ENCODE measurements around the gene MED13L. TPM values are rescaled to one million over a fixed set of nuclear protein-coding genes. Genes with fewer than 3 reads are reported as not detected.

Gene MED13L
- total RNA-seq, 1 experiment from 2014 or later = 80.5 TPM

DNA sequence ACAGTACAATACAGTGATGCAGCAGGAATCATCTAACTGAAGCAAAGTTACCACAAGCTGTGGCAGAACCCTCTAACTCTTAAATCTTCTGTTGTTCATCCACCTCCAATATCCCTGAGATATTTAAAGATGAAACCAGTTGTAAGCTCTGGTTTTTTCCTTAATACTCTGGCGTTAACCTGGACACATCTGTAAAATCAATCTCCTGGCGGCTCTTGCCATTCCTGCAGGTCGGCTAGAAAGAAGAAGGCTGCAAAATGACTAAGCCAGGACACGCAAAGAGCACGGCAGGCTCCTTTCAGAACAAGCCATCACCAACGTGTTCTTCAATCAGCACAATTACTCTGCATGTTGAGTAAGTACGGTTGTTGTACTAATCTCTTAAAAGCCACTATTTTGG is 309.3 kb downstream of the MED13L start (continued):
- TF ChIP-seq, protein P1, sequence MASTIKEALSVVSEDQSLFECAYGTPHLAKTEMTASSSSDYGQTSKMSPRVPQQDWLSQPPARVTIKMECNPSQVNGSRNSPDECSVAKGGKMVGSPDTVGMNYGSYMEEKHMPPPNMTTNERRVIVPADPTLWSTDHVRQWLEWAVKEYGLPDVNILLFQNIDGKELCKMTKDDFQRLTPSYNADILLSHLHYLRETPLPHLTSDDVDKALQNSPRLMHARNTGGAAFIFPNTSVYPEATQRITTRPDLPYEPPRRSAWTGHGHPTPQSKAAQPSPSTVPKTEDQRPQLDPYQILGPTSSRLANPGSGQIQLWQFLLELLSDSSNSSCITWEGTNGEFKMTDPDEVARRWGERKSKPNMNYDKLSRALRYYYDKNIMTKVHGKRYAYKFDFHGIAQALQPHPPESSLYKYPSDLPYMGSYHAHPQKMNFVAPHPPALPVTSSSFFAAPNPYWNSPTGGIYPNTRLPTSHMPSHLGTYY (CRISPR knock-in tag; IDR thresholded peaks at IDR 0.05) = no peak
- TF ChIP-seq ESRRA (CRISPR knock-in tag; IDR thresholded peaks at IDR 0.05; ENCODE audit: borderline replicate concordance) (no peak), HMGXB4 (CRISPR knock-in tag; IDR thresholded peaks at IDR 0.05) (no peak), AR (CRISPR knock-in tag; IDR thresholded peaks at IDR 0.05) (no peak), RELA (CRISPR knock-in tag; IDR thresholded peaks at IDR 0.05; ENCODE audit: borderline replicate concordance) (no peak)
- TF ChIP-seq, protein P2, sequence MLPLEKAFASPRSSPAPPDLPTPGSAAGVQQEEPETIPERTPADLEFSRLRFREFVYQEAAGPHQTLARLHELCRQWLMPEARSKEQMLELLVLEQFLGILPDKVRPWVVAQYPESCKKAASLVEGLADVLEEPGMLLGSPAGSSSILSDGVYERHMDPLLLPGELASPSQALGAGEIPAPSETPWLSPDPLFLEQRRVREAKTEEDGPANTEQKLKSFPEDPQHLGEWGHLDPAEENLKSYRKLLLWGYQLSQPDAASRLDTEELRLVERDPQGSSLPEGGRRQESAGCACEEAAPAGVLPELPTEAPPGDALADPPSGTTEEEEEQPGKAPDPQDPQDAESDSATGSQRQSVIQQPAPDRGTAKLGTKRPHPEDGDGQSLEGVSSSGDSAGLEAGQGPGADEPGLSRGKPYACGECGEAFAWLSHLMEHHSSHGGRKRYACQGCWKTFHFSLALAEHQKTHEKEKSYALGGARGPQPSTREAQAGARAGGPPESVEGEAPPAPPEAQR (CRISPR knock-in tag; IDR thresholded peaks at IDR 0.05) = no peak
- TF ChIP-seq, protein P3, sequence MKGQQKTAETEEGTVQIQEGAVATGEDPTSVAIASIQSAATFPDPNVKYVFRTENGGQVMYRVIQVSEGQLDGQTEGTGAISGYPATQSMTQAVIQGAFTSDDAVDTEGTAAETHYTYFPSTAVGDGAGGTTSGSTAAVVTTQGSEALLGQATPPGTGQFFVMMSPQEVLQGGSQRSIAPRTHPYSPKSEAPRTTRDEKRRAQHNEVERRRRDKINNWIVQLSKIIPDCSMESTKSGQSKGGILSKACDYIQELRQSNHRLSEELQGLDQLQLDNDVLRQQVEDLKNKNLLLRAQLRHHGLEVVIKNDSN (CRISPR knock-in tag; IDR thresholded peaks at IDR 0.05) = no peak

DNA sequence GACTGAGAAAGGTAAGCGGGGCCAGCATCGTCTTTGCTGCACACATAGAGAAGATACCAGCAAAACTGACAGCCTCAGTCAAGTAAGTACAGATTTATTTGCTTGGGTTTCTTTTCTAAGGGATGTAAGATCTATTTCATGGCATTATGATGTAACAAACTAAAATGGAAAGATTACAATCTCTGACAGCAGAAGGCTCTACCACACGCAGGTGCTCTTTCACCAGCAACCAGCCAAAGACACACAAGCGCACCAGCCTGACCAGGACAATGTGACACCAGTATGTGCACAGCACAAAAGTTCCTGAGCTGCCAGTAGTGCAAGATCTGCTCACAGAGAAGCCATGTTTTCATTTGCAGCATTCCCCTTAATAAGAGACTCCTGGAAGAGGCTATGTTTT is 311.1 kb downstream of the MED13L start:
- Mint-ChIP-seq H3K9me3 (no peaks in the 10 kb centered on the region), H3K27me3 (ENCODE audit: low read depth) (no peaks in the 10 kb centered on the region), H3K4me1 (no peaks in the 10 kb centered on the region), H3K4me3 (no peak overlapping the region), H3K36me3 (peaks cover 62% of the 10 kb centered on the region), H3K27ac (no peak overlapping the region)
- ATAC-seq (no peak), DNase-seq (ENCODE audit: low spot score) (no peak)
- TF ChIP-seq, protein P1 (CRISPR knock-in tag; IDR thresholded peaks at IDR 0.05) = no peak
- TF ChIP-seq, protein P2 (CRISPR knock-in tag; IDR thresholded peaks at IDR 0.05) = no peak
- no peak for TF ChIP-seq CBFB (CRISPR knock-in tag; IDR thresholded peaks at IDR 0.05; ENCODE audit: low read depth)
- no peak for TF ChIP-seq ZNF219 (CRISPR knock-in tag; IDR thresholded peaks at IDR 0.05; ENCODE audit: borderline replicate concordance)
- no peak for TF ChIP-seq CTCF (IDR thresholded peaks at IDR 0.05)
- TF ChIP-seq, protein P4, sequence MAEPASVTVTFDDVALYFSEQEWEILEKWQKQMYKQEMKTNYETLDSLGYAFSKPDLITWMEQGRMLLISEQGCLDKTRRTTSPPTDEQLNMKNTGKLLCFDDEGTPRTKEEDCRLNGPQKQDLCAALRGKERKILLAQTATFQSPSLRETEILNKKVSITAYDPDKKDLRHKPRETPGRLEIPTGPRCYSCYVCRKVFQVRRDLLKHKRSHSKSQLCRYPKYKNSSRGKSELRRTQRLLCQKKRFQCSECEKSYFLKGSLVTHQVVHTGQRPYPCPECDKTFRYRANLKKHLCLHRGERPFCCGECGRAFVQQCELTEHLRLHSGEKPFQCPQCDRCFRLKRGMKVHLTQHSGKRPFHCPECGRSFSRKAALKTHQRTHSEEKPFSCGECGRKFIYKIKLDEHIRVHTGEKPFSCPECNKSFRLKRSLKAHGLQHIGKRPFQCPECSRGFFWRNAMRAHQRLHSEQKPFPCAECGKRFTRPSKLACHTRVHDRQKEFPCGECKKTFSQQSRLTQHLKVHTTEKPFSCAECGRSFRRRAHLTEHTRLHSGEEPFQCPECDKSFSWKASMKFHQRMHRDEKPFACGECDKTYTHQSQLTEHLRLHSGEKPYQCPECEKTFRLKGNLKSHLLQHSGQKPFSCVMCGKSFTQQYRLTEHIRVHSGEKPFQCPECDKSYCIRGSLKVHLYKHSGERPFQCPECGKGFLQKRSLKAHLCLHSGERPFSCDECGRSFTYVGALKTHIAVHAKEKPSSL (CRISPR knock-in tag; conservative IDR thresholded peaks at IDR 0.05) = no peak
- no peak for TF ChIP-seq ZNF416 (CRISPR knock-in tag; IDR thresholded peaks at IDR 0.05)
- TF ChIP-seq AFF4 (CRISPR knock-in tag; IDR thresholded peaks at IDR 0.05; ENCODE audit: borderline replicate concordance) = no peak
- TF ChIP-seq NFYB (CRISPR knock-in tag; conservative IDR thresholded peaks at IDR 0.05; ENCODE audit: low read depth) = no peak
- TF ChIP-seq FOXJ3 (CRISPR knock-in tag; IDR thresholded peaks at IDR 0.05; ENCODE audit: borderline replicate concordance) = no peak
- CTCF ChIA-PET = interaction anchor here (0.7 to 0.9 kb wide), 2 partner anchors 14 to 19 kb away, joined by 3 to 5 read pairs; no protein-coding TSS in a partner anchor
- POLR2A ChIA-PET = no interaction called here

All from WTC11 (cell line).